Brain microvascular endothelial cell (primary cell): ENCODE measurements around the gene ATP8B2.

Experiments
- DNase-seq: peaks from one replicate; pipeline ENCODE4 v3.0.0-alpha.2; 2020
- H3K27ac ChIP-seq: fragments of 250-450 bp; sonication (Bioruptor Pico); 2 replicates; pipeline ENCODE4 v1.5.1; 2020; ENCODE audit warnings: mild to moderate bottlenecking, moderate library complexity
- H3K27me3 ChIP-seq: fragments of 250-450 bp; sonication (Bioruptor Pico); replicated peaks from 2 replicates; pipeline ENCODE4 v1.5.1; 2020; ENCODE audit warnings: mild to moderate bottlenecking
- H3K36me3 ChIP-seq: fragments of 250-450 bp; sonication (Bioruptor Pico); replicated peaks from 2 replicates; pipeline ENCODE4 v1.5.1; 2020; ENCODE audit warnings: mild to moderate bottlenecking
- H3K4me3 ChIP-seq: 2 replicates; pipeline ENCODE4 v1.5.1; 2011; ENCODE audit warnings: low read depth, mild to moderate bottlenecking, control low read depth, low read length, moderate library complexity
- CTCF ChIP-seq: IDR thresholded peaks from 2 replicates; pipeline ENCODE4 v1.5.1; 2011; ENCODE audit warnings: low read depth, mild to moderate bottlenecking, moderate library complexity, low read length, control low read depth, inconsistent platforms; ENCODE audit errors: missing control alignments
- in situ Hi-C: cut with HindIII; loops from 2 replicates; pipeline ENCODE4 v1.10.0; 2017; ENCODE audit warnings: low sequenced_read_pairs, low pct_ligation_motif_present

Gene ATP8B2

GRCh38 chr1:154351363-154352068 lies 26.2 kb downstream of the ATP8B2 start:
- peaks cover 29% of the 10 kb centered on the region for H3K36me3 ChIP-seq
- H3K27me3 ChIP-seq = no peaks in the 10 kb centered on the region
- H3K27ac ChIP-seq = no peak overlapping the region
- DNase-seq = no peak
- no peak for TF ChIP-seq CTCF
- H3K4me3 ChIP-seq = no peak overlapping the region
- in situ Hi-C loops = no loop called here

GRCh38 chr1:154352245-154352580 lies 26.9 kb downstream of the ATP8B2 start:
- peaks cover 24% of the 10 kb centered on the region for H3K36me3 ChIP-seq
- H3K4me3 ChIP-seq = peak overlapping the region; percentile 49
- TF ChIP-seq CTCF = no peak
- in situ Hi-C loops = no loop called here
- H3K27ac ChIP-seq = no peak overlapping the region
- DNase-seq = no peak
- H3K27me3 ChIP-seq = no peaks in the 10 kb centered on the region

- peaks cover 21% of the 10 kb centered on the region for H3K36me3 ChIP-seq
- TF ChIP-seq CTCF = peak; percentile 8
- DNase-seq = no peak
- H3K27me3 ChIP-seq = no peaks in the 10 kb centered on the region
- H3K4me3 ChIP-seq = peak overlapping the region; percentile 49
- in situ Hi-C loops = no loop called here
- H3K27ac ChIP-seq = no peak overlapping the region
These were observed 27.5 kb downstream of the ATP8B2 start for GRCh38 chr1:154352581-154353459.

- no peak overlapping the region for H3K27ac ChIP-seq
- in situ Hi-C loops = no loop called here
- H3K27me3 ChIP-seq = no peaks in the 10 kb centered on the region
- peak; percentile 60 for TF ChIP-seq CTCF
- peaks cover 15% of the 10 kb centered on the region for H3K36me3 ChIP-seq
- H3K4me3 ChIP-seq = no peak overlapping the region
- DNase-seq = peak; percentile 27
These were observed 28.2 kb downstream of the ATP8B2 start for GRCh38 chr1:154353460-154353904.

- Histone ChIP-seq H3K27ac (no peak overlapping the region), H3K4me3 (no peak overlapping the region), H3K36me3 (peaks cover 10% of the 10 kb centered on the region), H3K27me3 (no peaks in the 10 kb centered on the region)
- TF ChIP-seq CTCF = no peak
- DNase-seq = no peak
- in situ Hi-C loops = no loop called here
These were observed 28.6 kb downstream of the ATP8B2 start for GRCh38 chr1:154353966-154354365.
